Measurements from ENCODE around the gene BRCC3. TPM values are rescaled to one million over a fixed set of nuclear protein-coding genes. Genes with fewer than 3 reads are reported as not detected.

The BRCC3 gene
- total RNA-seq, 1 experiment from 2014 or later, result 21.3 TPM

DNA sequence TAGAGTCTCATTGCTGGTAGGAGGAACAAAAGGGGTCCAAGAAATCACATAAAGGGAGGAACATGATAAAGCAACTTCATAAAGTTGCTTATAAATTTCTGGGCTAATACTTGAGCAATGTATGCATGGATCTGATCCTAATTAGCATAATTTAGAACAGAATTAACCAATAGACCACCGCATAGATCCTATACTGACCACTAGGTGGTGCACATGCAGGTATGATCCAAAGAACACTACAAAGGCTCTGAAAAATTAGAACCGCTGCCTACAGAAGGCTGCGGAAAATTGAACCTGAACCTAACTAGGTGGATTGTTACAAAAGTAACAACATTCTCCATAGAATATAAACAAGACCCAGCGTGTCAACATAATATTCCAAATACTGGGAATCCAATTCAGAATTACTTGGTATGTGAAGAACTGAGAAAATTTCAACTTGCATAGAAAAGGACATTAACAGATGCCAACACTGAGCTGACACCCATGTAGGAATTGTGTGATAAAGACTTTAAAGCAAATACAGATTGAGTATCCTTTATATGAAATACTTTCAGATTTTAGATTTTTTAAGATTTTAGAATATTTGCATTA is 23.3 kb downstream of the BRCC3 start:
- Histone ChIP-seq H4K20me1 (ENCODE audit: insufficient read depth) (0 out of 2 replicates have a peak, but pooled peaks cover 4% of the 10 kb centered on the region), H3K36me3 (ENCODE audit: control insufficient read depth in 1 of 2, insufficient read depth in 2 of 2, low read length in 2 of 2) (no peaks in the 10 kb centered on the region), H3K27me3 (ENCODE audit: insufficient read depth, low read length) (no peaks in the 10 kb centered on the region), H3K79me2 (ENCODE audit: insufficient read depth, low read length) (no peaks in the 10 kb centered on the region), H3K4me1 (ENCODE audit: control insufficient read depth in 1 of 2, insufficient read depth in 2 of 2, low read length in 2 of 2) (no peaks in the 10 kb centered on the region), H3K9me2 (ENCODE audit: insufficient read depth) (no peaks in the 10 kb centered on the region), H3K27ac (ENCODE audit: low read depth, low read length) (no peak overlapping the region), H3K9me3 (ENCODE audit: control insufficient read depth in 1 of 2, insufficient read depth in 1 of 2, low read depth in 1 of 2, low read length in 2 of 2) (no peaks in the 10 kb centered on the region), H3K9ac (ENCODE audit: low read length) (no peak overlapping the region), H3K4me2 (ENCODE audit: low read length) (no peak overlapping the region), H2AFZ (ENCODE audit: low read depth, low read length, poor library complexity, severe bottlenecking) (no peak overlapping the region), H3K4me3 (replicated peaks in 1 of 2; ENCODE audit: low read depth in 1 of 2, low read length in 2 of 2) (no peak overlapping the region)
- peak; percentile 34; the same call in 1 of the 2 replicates for TF ChIP-seq RAD21 (IDR thresholded peaks at IDR 0.05; ENCODE audit: low read depth)
- TF ChIP-seq MAX (IDR thresholded peaks at IDR 0.05), result no peak
- peak; percentile 28 to 70 (median 60); a peak in 5 of 6 replicates for TF ChIP-seq CTCF (IDR thresholded peaks at IDR 0.05 in 2 of 3, conservative IDR thresholded peaks at IDR 0.05 in 1 of 3; ENCODE audit: borderline replicate concordance in 1 of 3, insufficient read depth in 1 of 3, low read depth in 2 of 3, low read length in 2 of 3)
- ChIA-PET RAD21 (ENCODE audit: low non-redundant PET in 1 of 2, low total read pairs in 2 of 2, uncharacterized antibody in 2 of 2, unreplicated experiment in 2 of 2) (no interaction called here), CTCF (interaction anchor here (2.1 kb wide), 1 partner anchor 10 kb away, joined by 6 read pairs; no protein-coding TSS in a partner anchor), POLR2A (no interaction called here)
- ATAC-seq (peak; percentile 62), DNase-seq (ENCODE audit: low read depth, low spot score) (no peak)
- BruUV-seq (replicated peaks), result no TSS peak
- intact Hi-C loops (cut with micrococcal nuclease), result loop anchor here (2.0 kb wide), 1 partner anchor 726 kb away; no protein-coding TSS in a partner anchor

DNA sequence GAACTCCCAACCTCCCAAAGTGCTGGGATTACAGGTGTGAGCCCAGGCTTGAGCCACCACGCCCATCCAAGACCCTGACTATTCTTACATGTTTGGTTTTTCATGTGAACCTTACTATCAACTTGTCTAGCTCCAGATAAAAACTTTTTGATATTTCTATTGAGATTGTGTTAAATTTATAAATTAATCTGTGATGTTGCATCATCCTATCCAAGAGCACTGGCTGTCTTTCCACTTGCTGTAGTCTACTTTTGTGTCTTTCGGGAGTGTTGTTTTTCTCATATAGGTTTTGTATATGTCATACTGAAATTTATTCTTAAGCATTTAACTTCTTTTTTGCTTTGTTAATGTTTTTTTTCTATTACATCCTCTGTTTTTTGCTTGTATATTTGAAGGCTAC is 34.6 kb downstream of the BRCC3 start:
- Histone ChIP-seq H2AFZ (ENCODE audit: low read depth, low read length, poor library complexity, severe bottlenecking) (no peak overlapping the region), H4K20me1 (ENCODE audit: insufficient read depth) (no peaks in the 10 kb centered on the region), H3K27me3 (ENCODE audit: insufficient read depth, low read length) (no peaks in the 10 kb centered on the region), H3K27ac (ENCODE audit: low read depth, low read length) (no peak overlapping the region), H3K4me1 (ENCODE audit: control insufficient read depth in 1 of 2, insufficient read depth in 2 of 2, low read length in 2 of 2) (no peaks in the 10 kb centered on the region), H3K9me3 (ENCODE audit: control insufficient read depth in 1 of 2, insufficient read depth in 1 of 2, low read depth in 1 of 2, low read length in 2 of 2) (no peaks in the 10 kb centered on the region), H3K4me3 (replicated peaks in 1 of 2; ENCODE audit: low read depth in 1 of 2, low read length in 2 of 2) (no peak overlapping the region), H3K9me2 (ENCODE audit: insufficient read depth) (no peaks in the 10 kb centered on the region), H3K36me3 (ENCODE audit: control insufficient read depth in 1 of 2, insufficient read depth in 2 of 2, low read length in 2 of 2) (no peaks in the 10 kb centered on the region), H3K79me2 (ENCODE audit: insufficient read depth, low read length) (no peaks in the 10 kb centered on the region), H3K9ac (ENCODE audit: low read length) (no peak overlapping the region), H3K4me2 (ENCODE audit: low read length) (no peak overlapping the region)
- TF ChIP-seq POLR2AphosphoS5 (IDR thresholded peaks at IDR 0.05; ENCODE audit: low read depth, low read length), result no peak
- TF ChIP-seq EZH2 (IDR thresholded peaks at IDR 0.05), result no peak
- TF ChIP-seq ZFX (IDR thresholded peaks at IDR 0.05), result no peak
- TF ChIP-seq EZH2phosphoT487 (IDR thresholded peaks at IDR 0.05; ENCODE audit: borderline replicate concordance), result no peak
- TF ChIP-seq, protein P1, sequence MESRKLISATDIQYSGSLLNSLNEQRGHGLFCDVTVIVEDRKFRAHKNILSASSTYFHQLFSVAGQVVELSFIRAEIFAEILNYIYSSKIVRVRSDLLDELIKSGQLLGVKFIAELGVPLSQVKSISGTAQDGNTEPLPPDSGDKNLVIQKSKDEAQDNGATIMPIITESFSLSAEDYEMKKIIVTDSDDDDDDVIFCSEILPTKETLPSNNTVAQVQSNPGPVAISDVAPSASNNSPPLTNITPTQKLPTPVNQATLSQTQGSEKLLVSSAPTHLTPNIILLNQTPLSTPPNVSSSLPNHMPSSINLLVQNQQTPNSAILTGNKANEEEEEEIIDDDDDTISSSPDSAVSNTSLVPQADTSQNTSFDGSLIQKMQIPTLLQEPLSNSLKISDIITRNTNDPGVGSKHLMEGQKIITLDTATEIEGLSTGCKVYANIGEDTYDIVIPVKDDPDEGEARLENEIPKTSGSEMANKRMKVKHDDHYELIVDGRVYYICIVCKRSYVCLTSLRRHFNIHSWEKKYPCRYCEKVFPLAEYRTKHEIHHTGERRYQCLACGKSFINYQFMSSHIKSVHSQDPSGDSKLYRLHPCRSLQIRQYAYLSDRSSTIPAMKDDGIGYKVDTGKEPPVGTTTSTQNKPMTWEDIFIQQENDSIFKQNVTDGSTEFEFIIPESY (IDR thresholded peaks at IDR 0.05; ENCODE audit: extremely low read depth, insufficient replicate concordance, low read length), result no peak
- TF ChIP-seq SP1 (IDR thresholded peaks at IDR 0.05; ENCODE audit: low read depth), result no peak
- TF ChIP-seq MAX (IDR thresholded peaks at IDR 0.05), result no peak
- TF ChIP-seq FOSL1 (IDR thresholded peaks at IDR 0.05; ENCODE audit: low read depth), result no peak
- TF ChIP-seq RAD21 (IDR thresholded peaks at IDR 0.05; ENCODE audit: low read depth), result no peak
- no peak for TF ChIP-seq TCF7L2 (IDR thresholded peaks at IDR 0.05; ENCODE audit: borderline replicate concordance, extremely low read depth, insufficient read depth, insufficient read length)
- no peak for TF ChIP-seq ZNF274 (IDR thresholded peaks at IDR 0.05; ENCODE audit: low read depth, low read length)
- DNase-seq (ENCODE audit: low read depth, low spot score), result no peak
- intact Hi-C loops (cut with micrococcal nuclease), result no loop called here
- BruUV-seq (replicated peaks), result no TSS peak
- CTCF ChIA-PET, result no interaction called here
- ATAC-seq, result no peak
- RAD21 ChIA-PET (ENCODE audit: low non-redundant PET in 1 of 2, low total read pairs in 2 of 2, uncharacterized antibody in 2 of 2, unreplicated experiment in 2 of 2), result no interaction called here
- POLR2A ChIA-PET, result no interaction called here
